ENCODE measurements around the gene GIGYF2. TPM values are rescaled to one million over a fixed set of nuclear protein-coding genes. Genes with fewer than 3 reads are reported as not detected.

GIGYF2 gene
- total and polyA plus RNA-seq, 2 experiments from 2014 or later, result 29.8 to 63.6 TPM

DNA sequence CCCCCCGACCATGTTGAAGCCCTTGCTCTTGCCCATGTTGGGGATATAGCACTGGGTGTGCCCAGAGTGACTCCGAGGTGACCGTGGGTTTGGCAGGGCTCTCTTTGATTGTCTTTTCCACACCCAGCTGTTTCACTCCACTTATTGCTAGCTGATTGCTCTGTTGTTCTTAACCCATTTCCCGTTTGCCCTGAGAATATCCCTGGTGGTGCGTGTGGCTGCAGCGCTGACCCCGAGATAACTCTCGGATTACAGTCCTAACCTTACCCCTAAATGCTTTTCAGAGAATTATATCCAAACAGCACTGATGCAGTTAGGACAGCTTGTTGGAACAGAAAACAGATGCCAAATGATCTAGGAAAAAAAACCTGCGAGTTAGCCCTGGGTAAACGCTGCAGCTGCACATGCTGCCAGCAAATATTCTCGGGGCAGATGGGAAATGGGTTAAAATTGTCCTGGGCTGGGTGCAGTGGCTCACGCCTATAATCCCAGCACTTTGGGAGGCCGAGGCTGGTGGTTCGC, 138.6 kb downstream of the GIGYF2 start:
- no peak overlapping the region for H2AFZ ChIP-seq
- no peak overlapping the region for H3K27ac ChIP-seq
- H3K4me2 ChIP-seq, result no peak overlapping the region
- H3K9me3 ChIP-seq (ENCODE audit: low read depth), result no peaks in the 10 kb centered on the region
- no peaks in the 10 kb centered on the region for H3K27me3 ChIP-seq
- 83% methylated on average over 14 of the region's 14 CpGs for WGBS (ENCODE audit: low lambda C conversion rate, missing lambda C conversion rate)
- no peaks in the 10 kb centered on the region for H3K4me1 ChIP-seq (ENCODE audit: insufficient read depth)
- H4K20me1 ChIP-seq (ENCODE audit: insufficient read depth, poor library complexity, severe bottlenecking), result peaks cover 2% of the 10 kb centered on the region
- H3K9me2 ChIP-seq (replicated peaks; ENCODE audit: insufficient read depth), result no peaks in the 10 kb centered on the region
- H3K36me3 ChIP-seq (replicated peaks; ENCODE audit: insufficient read depth, low read depth), result peaks cover 3% of the 10 kb centered on the region
- peaks cover under 1% of the 10 kb centered on the region for H3K79me2 ChIP-seq
- no peak for DNase-seq (ENCODE audit: low spot score)
- H3K4me3 ChIP-seq, result no peak overlapping the region
- TF ChIP-seq, protein P1, sequence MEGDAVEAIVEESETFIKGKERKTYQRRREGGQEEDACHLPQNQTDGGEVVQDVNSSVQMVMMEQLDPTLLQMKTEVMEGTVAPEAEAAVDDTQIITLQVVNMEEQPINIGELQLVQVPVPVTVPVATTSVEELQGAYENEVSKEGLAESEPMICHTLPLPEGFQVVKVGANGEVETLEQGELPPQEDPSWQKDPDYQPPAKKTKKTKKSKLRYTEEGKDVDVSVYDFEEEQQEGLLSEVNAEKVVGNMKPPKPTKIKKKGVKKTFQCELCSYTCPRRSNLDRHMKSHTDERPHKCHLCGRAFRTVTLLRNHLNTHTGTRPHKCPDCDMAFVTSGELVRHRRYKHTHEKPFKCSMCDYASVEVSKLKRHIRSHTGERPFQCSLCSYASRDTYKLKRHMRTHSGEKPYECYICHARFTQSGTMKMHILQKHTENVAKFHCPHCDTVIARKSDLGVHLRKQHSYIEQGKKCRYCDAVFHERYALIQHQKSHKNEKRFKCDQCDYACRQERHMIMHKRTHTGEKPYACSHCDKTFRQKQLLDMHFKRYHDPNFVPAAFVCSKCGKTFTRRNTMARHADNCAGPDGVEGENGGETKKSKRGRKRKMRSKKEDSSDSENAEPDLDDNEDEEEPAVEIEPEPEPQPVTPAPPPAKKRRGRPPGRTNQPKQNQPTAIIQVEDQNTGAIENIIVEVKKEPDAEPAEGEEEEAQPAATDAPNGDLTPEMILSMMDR (IDR thresholded peaks at IDR 0.05; ENCODE audit: poor library complexity), result no peak
- TF ChIP-seq EZH2phosphoT487 (IDR thresholded peaks at IDR 0.05; ENCODE audit: low read depth, severe bottlenecking, unreplicated experiment), result no peak
- no peak for TF ChIP-seq EZH2 (IDR thresholded peaks at IDR 0.05; ENCODE audit: borderline replicate concordance)

DNA sequence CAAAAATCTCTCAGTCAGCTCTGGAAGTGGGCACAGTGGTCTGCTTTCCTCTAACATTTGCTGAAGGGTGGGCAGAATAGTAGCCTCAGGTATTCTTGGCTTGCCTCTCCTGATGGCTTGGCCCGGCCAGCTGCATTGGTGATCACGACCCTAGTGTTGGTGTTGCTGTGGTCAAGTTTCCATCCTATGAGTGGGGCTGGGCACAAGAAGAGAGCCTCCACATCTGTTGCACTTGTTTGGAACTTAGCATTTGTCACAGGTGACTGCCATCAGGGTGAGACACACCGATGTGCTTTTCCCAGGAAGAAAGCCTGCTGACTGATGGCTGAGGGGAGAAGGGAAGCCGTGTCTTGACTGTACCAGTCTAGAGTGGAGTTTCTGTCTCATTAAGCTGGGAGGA, 139.8 kb downstream of the GIGYF2 start:
- Histone ChIP-seq H3K9me2 (replicated peaks; ENCODE audit: insufficient read depth) (no peaks in the 10 kb centered on the region), H3K4me1 (ENCODE audit: insufficient read depth) (no peaks in the 10 kb centered on the region), H3K36me3 (replicated peaks; ENCODE audit: insufficient read depth, low read depth) (peaks cover 2% of the 10 kb centered on the region), H2AFZ (no peak overlapping the region), H4K20me1 (ENCODE audit: insufficient read depth, poor library complexity, severe bottlenecking) (peaks cover 2% of the 10 kb centered on the region), H3K27me3 (no peaks in the 10 kb centered on the region), H3K4me2 (no peak overlapping the region), H3K4me3 (no peak overlapping the region), H3K9me3 (ENCODE audit: low read depth) (no peaks in the 10 kb centered on the region), H3K27ac (no peak overlapping the region), H3K79me2 (no peaks in the 10 kb centered on the region)
- 95% methylated on average over 4 of the region's 4 CpGs for WGBS (ENCODE audit: low lambda C conversion rate, missing lambda C conversion rate)
- TF ChIP-seq EZH2 (IDR thresholded peaks at IDR 0.05; ENCODE audit: borderline replicate concordance) (no peak), EZH2phosphoT487 (IDR thresholded peaks at IDR 0.05; ENCODE audit: low read depth, severe bottlenecking, unreplicated experiment) (no peak)
- TF ChIP-seq, protein P1 (IDR thresholded peaks at IDR 0.05; ENCODE audit: poor library complexity), result no peak
- DNase-seq (ENCODE audit: low spot score), result no peak

DNA sequence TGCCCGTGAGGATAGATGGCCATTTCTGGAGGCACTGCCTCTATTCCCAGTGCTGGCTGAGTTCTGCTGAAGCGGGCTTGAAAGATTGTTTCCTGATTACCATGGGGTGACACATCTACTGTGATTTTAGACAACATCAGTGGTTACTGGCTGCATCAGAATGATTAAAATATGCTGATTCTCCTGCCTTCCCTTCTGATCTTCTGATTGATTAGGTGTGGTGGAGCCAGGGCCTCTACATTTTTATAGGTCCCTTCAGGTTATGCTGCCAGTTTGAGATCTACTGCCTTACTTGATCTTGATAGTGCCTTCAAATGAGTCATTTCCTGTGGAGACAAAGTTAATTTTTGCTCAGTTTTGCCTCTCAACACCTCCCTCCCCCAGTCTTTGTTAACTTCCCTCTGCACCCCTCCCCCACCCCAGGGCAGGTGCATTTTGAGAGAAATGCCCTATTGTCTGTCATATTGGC, 141.3 kb downstream of the GIGYF2 start:
- no peaks in the 10 kb centered on the region for H3K79me2 ChIP-seq
- no peaks in the 10 kb centered on the region for H3K27me3 ChIP-seq
- no peak overlapping the region for H3K4me3 ChIP-seq
- H3K4me1 ChIP-seq (ENCODE audit: insufficient read depth), result no peaks in the 10 kb centered on the region
- DNase-seq (ENCODE audit: low spot score), result peak; percentile 23
- H3K4me2 ChIP-seq, result no peak overlapping the region
- no peaks in the 10 kb centered on the region for H3K9me2 ChIP-seq (replicated peaks; ENCODE audit: insufficient read depth)
- no peaks in the 10 kb centered on the region for H3K36me3 ChIP-seq (replicated peaks; ENCODE audit: insufficient read depth, low read depth)
- H4K20me1 ChIP-seq (ENCODE audit: insufficient read depth, poor library complexity, severe bottlenecking), result peaks cover 2% of the 10 kb centered on the region
- TF ChIP-seq EZH2phosphoT487 (IDR thresholded peaks at IDR 0.05; ENCODE audit: low read depth, severe bottlenecking, unreplicated experiment), result no peak
- WGBS (ENCODE audit: low lambda C conversion rate, missing lambda C conversion rate), result 84% methylated on average over 2 of the region's 2 CpGs
- no peaks in the 10 kb centered on the region for H3K9me3 ChIP-seq (ENCODE audit: low read depth)
- H2AFZ ChIP-seq, result no peak overlapping the region
- H3K27ac ChIP-seq, result peak overlapping the region; percentile 11

DNA sequence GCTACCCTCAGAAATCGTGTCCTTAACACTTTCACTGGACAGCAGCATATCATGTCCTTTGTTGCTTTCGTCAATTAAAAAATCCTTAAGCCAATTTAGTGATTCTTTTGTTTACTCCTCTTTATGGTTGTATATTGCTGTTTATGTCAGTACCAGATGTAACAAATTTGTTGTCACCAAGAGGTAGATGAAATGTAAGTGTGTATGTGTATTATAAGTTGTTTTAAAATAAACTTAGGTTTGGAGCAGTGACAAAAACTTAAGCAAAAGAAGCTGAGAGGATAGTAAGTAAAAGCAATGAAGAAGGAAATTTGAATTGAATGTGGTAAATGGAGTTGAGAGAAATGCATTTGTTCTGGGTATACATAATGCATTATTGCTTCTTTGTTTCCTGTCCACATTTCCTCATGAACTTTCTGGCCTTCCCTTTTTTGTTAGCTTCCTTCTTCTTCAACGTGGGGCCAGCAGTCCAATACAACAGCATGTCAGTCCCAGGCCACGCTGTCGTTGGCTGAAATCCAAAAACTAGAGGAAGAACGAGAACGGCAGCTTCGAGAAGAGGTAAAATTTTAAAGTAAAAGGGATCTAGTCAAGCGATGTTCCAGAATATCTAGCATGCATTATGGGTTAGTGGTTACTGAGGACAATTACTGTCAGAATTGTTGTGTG, 142.4 kb downstream of the GIGYF2 start:
- Histone ChIP-seq H3K4me2 (no peak overlapping the region), H3K4me1 (ENCODE audit: insufficient read depth) (no peaks in the 10 kb centered on the region), H3K9me2 (replicated peaks; ENCODE audit: insufficient read depth) (no peaks in the 10 kb centered on the region), H3K27ac (no peak overlapping the region), H3K79me2 (no peaks in the 10 kb centered on the region), H3K4me3 (no peak overlapping the region), H3K27me3 (no peaks in the 10 kb centered on the region), H2AFZ (no peak overlapping the region), H3K36me3 (replicated peaks; ENCODE audit: insufficient read depth, low read depth) (no peaks in the 10 kb centered on the region), H3K9me3 (ENCODE audit: low read depth) (no peaks in the 10 kb centered on the region), H4K20me1 (ENCODE audit: insufficient read depth, poor library complexity, severe bottlenecking) (peaks cover 2% of the 10 kb centered on the region)
- TF ChIP-seq, protein P1 (IDR thresholded peaks at IDR 0.05; ENCODE audit: poor library complexity), result no peak
- TF ChIP-seq EZH2phosphoT487 (IDR thresholded peaks at IDR 0.05; ENCODE audit: low read depth, severe bottlenecking, unreplicated experiment) (no peak), EZH2 (IDR thresholded peaks at IDR 0.05; ENCODE audit: borderline replicate concordance) (no peak)
- DNase-seq (ENCODE audit: low spot score), result no peak
- WGBS (ENCODE audit: low lambda C conversion rate, missing lambda C conversion rate), result 90% methylated on average over 9 of the region's 9 CpGs

Measured in hepatocyte (in vitro differentiated cells).